ENCODE data around the gene PIK3CB. TPM values are rescaled to one million over a fixed set of nuclear protein-coding genes. Genes with fewer than 3 reads are reported as not detected.

The PIK3CB gene
- total RNA-seq, 2 donors from 2014 or later, result 27.5 to 28.9 TPM

- no peak for DNase-seq (ENCODE audit: low spot score)
- intact Hi-C loops (cut with DNase I), result no loop called here
- 97% methylated on average over 11 of the region's 11 CpGs for WGBS
- Histone ChIP-seq H3K4me3 (no peak overlapping the region), H3K27ac (no peak overlapping the region), H3K9me3 (no peaks in the 10 kb centered on the region), H3K27me3 (replicated peaks; ENCODE audit: insufficient read depth) (no peaks in the 10 kb centered on the region), H3K36me3 (no peaks in the 10 kb centered on the region), H3K4me1 (replicated peaks) (no peaks in the 10 kb centered on the region)
- TF ChIP-seq POLR2A (IDR thresholded peaks at IDR 0.05), result no peak
- no peak for TF ChIP-seq CTCF (IDR thresholded peaks at IDR 0.05)
- TF ChIP-seq POLR2AphosphoS5 (IDR thresholded peaks at IDR 0.05), result no peak
These were observed 67.1 kb downstream of the PIK3CB start for GRCh38 chr3:138767498-138768104.

- DNase-seq (ENCODE audit: low spot score), result no peak
- intact Hi-C loops (cut with DNase I), result no loop called here
- Histone ChIP-seq H3K27ac (no peak overlapping the region), H3K9me3 (no peaks in the 10 kb centered on the region), H3K36me3 (no peaks in the 10 kb centered on the region), H3K27me3 (replicated peaks; ENCODE audit: insufficient read depth) (no peaks in the 10 kb centered on the region), H3K4me3 (no peak overlapping the region), H3K4me1 (replicated peaks) (no peaks in the 10 kb centered on the region)
- TF ChIP-seq POLR2AphosphoS5 (IDR thresholded peaks at IDR 0.05) (no peak), POLR2A (IDR thresholded peaks at IDR 0.05) (no peak), CTCF (IDR thresholded peaks at IDR 0.05) (no peak)
- 93% methylated on average over 2 of the region's 2 CpGs for WGBS
These were observed 73.7 kb downstream of the PIK3CB start for GRCh38 chr3:138761002-138761401.

- no peaks in the 10 kb centered on the region for H3K27me3 ChIP-seq (replicated peaks; ENCODE audit: insufficient read depth)
- no peaks in the 10 kb centered on the region for H3K4me1 ChIP-seq (replicated peaks)
- intact Hi-C loops (cut with DNase I), result no loop called here
- 79% methylated on average over 2 of the region's 2 CpGs for WGBS
- H3K9me3 ChIP-seq, result no peaks in the 10 kb centered on the region
- H3K36me3 ChIP-seq, result no peaks in the 10 kb centered on the region
- H3K4me3 ChIP-seq, result no peak overlapping the region
- DNase-seq (ENCODE audit: low spot score), result no peak
- TF ChIP-seq POLR2A (IDR thresholded peaks at IDR 0.05) (no peak), CTCF (IDR thresholded peaks at IDR 0.05) (no peak), POLR2AphosphoS5 (IDR thresholded peaks at IDR 0.05) (no peak)
- H3K27ac ChIP-seq, result no peak overlapping the region
These were observed 86.5 kb downstream of the PIK3CB start for GRCh38 chr3:138748190-138748589.

GRCh38 chr3:138747225-138747624 lies 87.5 kb downstream of the PIK3CB start:
- DNase-seq (ENCODE audit: low spot score), result no peak
- Histone ChIP-seq H3K27me3 (replicated peaks; ENCODE audit: insufficient read depth) (no peaks in the 10 kb centered on the region), H3K36me3 (no peaks in the 10 kb centered on the region), H3K27ac (no peak overlapping the region), H3K4me1 (replicated peaks) (no peaks in the 10 kb centered on the region), H3K9me3 (no peaks in the 10 kb centered on the region), H3K4me3 (no peak overlapping the region)
- TF ChIP-seq CTCF (IDR thresholded peaks at IDR 0.05), result no peak
- no peak for TF ChIP-seq POLR2A (IDR thresholded peaks at IDR 0.05)
- TF ChIP-seq POLR2AphosphoS5 (IDR thresholded peaks at IDR 0.05), result no peak
- 63% methylated on average over 1 of the region's 1 CpG for WGBS
- intact Hi-C loops (cut with DNase I), result no loop called here

- Histone ChIP-seq H3K4me3 (no peak overlapping the region), H3K27ac (no peak overlapping the region), H3K36me3 (no peaks in the 10 kb centered on the region), H3K4me1 (replicated peaks) (no peaks in the 10 kb centered on the region), H3K27me3 (replicated peaks; ENCODE audit: insufficient read depth) (no peaks in the 10 kb centered on the region), H3K9me3 (no peaks in the 10 kb centered on the region)
- WGBS, result 82% methylated on average over 5 of the region's 5 CpGs
- TF ChIP-seq CTCF (IDR thresholded peaks at IDR 0.05) (no peak), POLR2AphosphoS5 (IDR thresholded peaks at IDR 0.05) (no peak), POLR2A (IDR thresholded peaks at IDR 0.05) (no peak)
- no peak for DNase-seq (ENCODE audit: low spot score)
- intact Hi-C loops (cut with DNase I), result no loop called here
These were observed 94.7 kb downstream of the PIK3CB start for GRCh38 chr3:138740072-138740471.

Data from prostate gland (tissue), 2 donors.